ENCODE results near the gene DMXL2. TPM values are rescaled to one million over a fixed set of nuclear protein-coding genes. Genes with fewer than 3 reads are reported as not detected.

DMXL2 gene
- total RNA-seq, 1 experiment from 2014 or later, result 37.3 TPM

- TF ChIP-seq SIN3A (IDR thresholded peaks at IDR 0.05; ENCODE audit: borderline replicate concordance, insufficient read depth, low read depth, low read length), result no peak
- no peak for TF ChIP-seq TCF7L2 (IDR thresholded peaks at IDR 0.05; ENCODE audit: low read depth, low read length)
- no peak for TF ChIP-seq REST (IDR thresholded peaks at IDR 0.05; ENCODE audit: insufficient read depth in 1 of 2, low read depth in 2 of 2, low read length in 1 of 2)
- no peak for TF ChIP-seq CTCF (IDR thresholded peaks at IDR 0.05)
- TF ChIP-seq POLR2AphosphoS5 (IDR thresholded peaks at IDR 0.05; ENCODE audit: low read depth, low read length), result no peak
- Histone ChIP-seq H3K27me3 (ENCODE audit: control insufficient read depth, insufficient read depth, low read length) (no peaks in the 10 kb centered on the region), H3K36me3 (ENCODE audit: control insufficient read depth, insufficient read depth, low read length) (no peaks in the 10 kb centered on the region), H3K4me3 (ENCODE audit: low read depth in 2 of 2, low read length in 2 of 2) (no peak overlapping the region), H3K27ac (ENCODE audit: low read length) (no peak overlapping the region), H3K9me3 (ENCODE audit: control insufficient read depth, insufficient read depth, low read depth, low read length) (no peaks in the 10 kb centered on the region), H3K4me1 (ENCODE audit: control insufficient read depth, insufficient read depth, low read length) (no peaks in the 10 kb centered on the region)
- ChIA-PET CTCF (no interaction called here), POLR2A (no interaction called here)
- no TSS peak for BruUV-seq (replicated peaks)
- ATAC-seq (no peak), DNase-seq (ENCODE audit: low read depth, low spot score) (no peak)
- intact Hi-C loops (cut with micrococcal nuclease; ENCODE audit: unreplicated experiment) (no loop called here), in situ Hi-C loops (cut with HindIII; ENCODE audit: low pct_unique_long_range_greater_than_20kb, low sequenced_read_pairs) (no loop called here)
Measured at GRCh38 chr15:51438526-51438925, 184.0 kb downstream of the DMXL2 start.

- no peak for DNase-seq (ENCODE audit: low read depth, low spot score)
- in situ Hi-C loops (cut with HindIII; ENCODE audit: low pct_unique_long_range_greater_than_20kb, low sequenced_read_pairs), result no loop called here
- POLR2A ChIA-PET, result no interaction called here
Measured at GRCh38 chr15:51425517-51426040, 197.0 kb downstream of the DMXL2 start.

More at GRCh38 chr15:51425517-51426040, 197.0 kb downstream of the DMXL2 start:
- CTCF ChIA-PET, result no interaction called here
- no peak overlapping the region for H3K4me3 ChIP-seq (ENCODE audit: low read depth in 2 of 2, low read length in 2 of 2)
- BruUV-seq (replicated peaks), result no TSS peak
- H3K9me3 ChIP-seq (ENCODE audit: control insufficient read depth, insufficient read depth, low read depth, low read length), result no peaks in the 10 kb centered on the region
- TF ChIP-seq SIN3A (IDR thresholded peaks at IDR 0.05; ENCODE audit: borderline replicate concordance, insufficient read depth, low read depth, low read length), result no peak
- TF ChIP-seq CTCF (IDR thresholded peaks at IDR 0.05), result no peak
- TF ChIP-seq POLR2AphosphoS5 (IDR thresholded peaks at IDR 0.05; ENCODE audit: low read depth, low read length), result no peak
- no peak for TF ChIP-seq REST (IDR thresholded peaks at IDR 0.05; ENCODE audit: insufficient read depth in 1 of 2, low read depth in 2 of 2, low read length in 1 of 2)
- no peak for TF ChIP-seq TCF7L2 (IDR thresholded peaks at IDR 0.05; ENCODE audit: low read depth, low read length)
- no peak for ATAC-seq
- intact Hi-C loops (cut with micrococcal nuclease; ENCODE audit: unreplicated experiment), result no loop called here
- no peak overlapping the region for H3K27ac ChIP-seq (ENCODE audit: low read length)
- H3K36me3 ChIP-seq (ENCODE audit: control insufficient read depth, insufficient read depth, low read length), result no peaks in the 10 kb centered on the region
- H3K4me1 ChIP-seq (ENCODE audit: control insufficient read depth, insufficient read depth, low read length), result no peaks in the 10 kb centered on the region
- no peaks in the 10 kb centered on the region; the same call in 1 of the 2 replicates for H3K27me3 ChIP-seq (ENCODE audit: control insufficient read depth, insufficient read depth, low read length)

Data from Panc1 (cell line).